ENCODE results near the gene MPHOSPH8. TPM values are rescaled to one million over a fixed set of nuclear protein-coding genes. Genes with fewer than 3 reads are reported as not detected.

Gene MPHOSPH8
- polyA plus RNA-seq (2012; ENCODE audit: missing spikeins), result 36.7 TPM

GRCh38 chr13:19633479-19634255, at the start of gene MPHOSPH8:
TSS of gene MPHOSPH8 (plus strand) at chr13:19633659. CDS start at chr13:19633749, 90 bp downstream.
- DNase-seq (ENCODE audit: insufficient read length) (peak; percentile 90), FAIRE-seq (peak; percentile 9)

GRCh38 chr13:19586904-19587634, 46.4 kb upstream of the MPHOSPH8 start:
- DNase-seq (ENCODE audit: insufficient read length), result peak; percentile 32
- FAIRE-seq, result peak; percentile 91
- TF ChIP-seq POLR2AphosphoS5 (IDR thresholded peaks at IDR 0.05; ENCODE audit: low read depth, low read length), result no peak
- no peak for TF ChIP-seq TAF1 (IDR thresholded peaks at IDR 0.05; ENCODE audit: borderline replicate concordance, low read depth, low read length)
- no peak; the same call in 1 of the 2 replicates for TF ChIP-seq POLR2A (IDR thresholded peaks at IDR 0.05; ENCODE audit: low read depth, low read length)

More at GRCh38 chr13:19633479-19634255, at the start of gene MPHOSPH8:
- TF ChIP-seq POLR2A (IDR thresholded peaks at IDR 0.05; ENCODE audit: low read depth, low read length), result no peak; the same call in 1 of the 2 replicates
- no peak; the same call in 1 of the 2 replicates for TF ChIP-seq POLR2AphosphoS5 (IDR thresholded peaks at IDR 0.05; ENCODE audit: low read depth, low read length)
- TF ChIP-seq TAF1 (IDR thresholded peaks at IDR 0.05; ENCODE audit: borderline replicate concordance, low read depth, low read length), result no peak

GRCh38 chr13:19587635-19588300, 45.7 kb upstream of the MPHOSPH8 start:
- TF ChIP-seq POLR2A (IDR thresholded peaks at IDR 0.05; ENCODE audit: low read depth, low read length) (no peak), TAF1 (IDR thresholded peaks at IDR 0.05; ENCODE audit: borderline replicate concordance, low read depth, low read length) (no peak), POLR2AphosphoS5 (IDR thresholded peaks at IDR 0.05; ENCODE audit: low read depth, low read length) (no peak)
- peak; percentile 91 for FAIRE-seq
- DNase-seq (ENCODE audit: insufficient read length), result no peak

- no peak for TF ChIP-seq POLR2A (IDR thresholded peaks at IDR 0.05; ENCODE audit: low read depth, low read length)
- no peak for TF ChIP-seq TAF1 (IDR thresholded peaks at IDR 0.05; ENCODE audit: borderline replicate concordance, low read depth, low read length)
- no peak for TF ChIP-seq POLR2AphosphoS5 (IDR thresholded peaks at IDR 0.05; ENCODE audit: low read depth, low read length)
- DNase-seq (ENCODE audit: insufficient read length) (no peak), FAIRE-seq (no peak)
These were observed 44.1 kb upstream of the MPHOSPH8 start for GRCh38 chr13:19589312-19589711.

- TF ChIP-seq TAF1 (IDR thresholded peaks at IDR 0.05; ENCODE audit: borderline replicate concordance, low read depth, low read length) (no peak), POLR2A (IDR thresholded peaks at IDR 0.05; ENCODE audit: low read depth, low read length) (no peak), POLR2AphosphoS5 (IDR thresholded peaks at IDR 0.05; ENCODE audit: low read depth, low read length) (no peak)
- FAIRE-seq, result no peak
- no peak for DNase-seq (ENCODE audit: insufficient read length)
These were observed 43.0 kb upstream of the MPHOSPH8 start for GRCh38 chr13:19590423-19590822.

- TF ChIP-seq POLR2A (IDR thresholded peaks at IDR 0.05; ENCODE audit: low read depth, low read length) (no peak), POLR2AphosphoS5 (IDR thresholded peaks at IDR 0.05; ENCODE audit: low read depth, low read length) (no peak), TAF1 (IDR thresholded peaks at IDR 0.05; ENCODE audit: borderline replicate concordance, low read depth, low read length) (no peak)
- DNase-seq (ENCODE audit: insufficient read length) (no peak), FAIRE-seq (no peak)
These were observed 41.6 kb upstream of the MPHOSPH8 start for GRCh38 chr13:19591864-19592263.

- TF ChIP-seq POLR2AphosphoS5 (IDR thresholded peaks at IDR 0.05; ENCODE audit: low read depth, low read length), result no peak
- no peak for TF ChIP-seq TAF1 (IDR thresholded peaks at IDR 0.05; ENCODE audit: borderline replicate concordance, low read depth, low read length)
- no peak for TF ChIP-seq POLR2A (IDR thresholded peaks at IDR 0.05; ENCODE audit: low read depth, low read length)
- FAIRE-seq (no peak), DNase-seq (ENCODE audit: insufficient read length) (no peak)
These were observed 40.7 kb upstream of the MPHOSPH8 start for GRCh38 chr13:19592657-19593180.

GRCh38 chr13:19596086-19596485, 37.4 kb upstream of the MPHOSPH8 start:
- DNase-seq (ENCODE audit: insufficient read length) (no peak), FAIRE-seq (no peak)
- no peak for TF ChIP-seq TAF1 (IDR thresholded peaks at IDR 0.05; ENCODE audit: borderline replicate concordance, low read depth, low read length)
- no peak for TF ChIP-seq POLR2A (IDR thresholded peaks at IDR 0.05; ENCODE audit: low read depth, low read length)
- no peak for TF ChIP-seq POLR2AphosphoS5 (IDR thresholded peaks at IDR 0.05; ENCODE audit: low read depth, low read length)

- no peak for FAIRE-seq
These were observed 36.5 kb upstream of the MPHOSPH8 start for GRCh38 chr13:19596960-19597361.

GRCh38 chr13:19597523-19597922, 35.9 kb upstream of the MPHOSPH8 start:
- no peak for TF ChIP-seq POLR2A (IDR thresholded peaks at IDR 0.05; ENCODE audit: low read depth, low read length)
- no peak for TF ChIP-seq TAF1 (IDR thresholded peaks at IDR 0.05; ENCODE audit: borderline replicate concordance, low read depth, low read length)
- no peak for TF ChIP-seq POLR2AphosphoS5 (IDR thresholded peaks at IDR 0.05; ENCODE audit: low read depth, low read length)
- FAIRE-seq, result no peak
- DNase-seq (ENCODE audit: insufficient read length), result no peak

More at GRCh38 chr13:19596960-19597361, 36.5 kb upstream of the MPHOSPH8 start:
- TF ChIP-seq POLR2AphosphoS5 (IDR thresholded peaks at IDR 0.05; ENCODE audit: low read depth, low read length), result no peak
- no peak for TF ChIP-seq TAF1 (IDR thresholded peaks at IDR 0.05; ENCODE audit: borderline replicate concordance, low read depth, low read length)
- TF ChIP-seq POLR2A (IDR thresholded peaks at IDR 0.05; ENCODE audit: low read depth, low read length), result no peak
- DNase-seq (ENCODE audit: insufficient read length), result no peak

Data from GM12892 (cell line).